ENCODE measurements around the gene MRNIP.

MRNIP gene

GRCh38 chr5:179863449-179864085, 5.0 kb upstream of the MRNIP start:
- TF ChIP-seq ZBTB7A (IDR thresholded peaks at IDR 0.05; ENCODE audit: low read depth) (no peak), EP300 (IDR thresholded peaks at IDR 0.05; ENCODE audit: borderline replicate concordance) (no peak), TAF1 (IDR thresholded peaks at IDR 0.05; ENCODE audit: low read depth) (no peak), YY1 (IDR thresholded peaks at IDR 0.05; ENCODE audit: low read depth) (no peak)

DNA sequence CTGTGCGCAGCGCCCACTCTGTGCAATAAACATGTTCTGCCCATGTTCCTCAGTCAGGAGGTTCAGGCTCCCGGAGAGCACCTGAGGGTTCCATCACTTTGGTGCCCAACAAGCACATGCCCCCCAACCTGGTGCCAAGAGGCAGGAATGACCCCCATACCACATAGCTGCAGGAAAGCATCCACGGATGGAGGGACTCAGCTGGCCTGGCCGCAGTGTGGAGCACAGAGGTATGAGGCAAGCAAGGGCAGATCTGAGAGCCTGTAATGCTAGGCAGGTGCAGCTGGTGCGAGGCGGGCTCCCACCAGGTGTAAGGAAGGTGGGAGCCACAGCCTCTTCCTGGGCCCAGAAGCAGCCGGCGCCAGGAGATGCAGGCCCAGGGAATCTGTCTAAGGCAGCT, 4.3 kb upstream of the MRNIP start:
- TF ChIP-seq TEAD4 (IDR thresholded peaks at IDR 0.05) (no peak), YY1 (IDR thresholded peaks at IDR 0.05; ENCODE audit: low read depth) (no peak), EP300 (IDR thresholded peaks at IDR 0.05; ENCODE audit: borderline replicate concordance) (no peak), ZBTB7A (IDR thresholded peaks at IDR 0.05; ENCODE audit: low read depth) (no peak), CREB1 (IDR thresholded peaks at IDR 0.05; ENCODE audit: low read depth) (no peak), TAF1 (IDR thresholded peaks at IDR 0.05; ENCODE audit: low read depth) (no peak), FOXM1 (IDR thresholded peaks at IDR 0.05; ENCODE audit: borderline replicate concordance, low read depth) (no peak), USF1 (IDR thresholded peaks at IDR 0.05) (no peak), NFIC (IDR thresholded peaks at IDR 0.05) (no peak), EGR1 (IDR thresholded peaks at IDR 0.05) (no peak), CEBPB (IDR thresholded peaks at IDR 0.05) (no peak), TCF12 (IDR thresholded peaks at IDR 0.05; ENCODE audit: low read depth) (no peak), RAD21 (IDR thresholded peaks at IDR 0.05; ENCODE audit: low read depth) (no peak)
- TF ChIP-seq, protein P1, sequence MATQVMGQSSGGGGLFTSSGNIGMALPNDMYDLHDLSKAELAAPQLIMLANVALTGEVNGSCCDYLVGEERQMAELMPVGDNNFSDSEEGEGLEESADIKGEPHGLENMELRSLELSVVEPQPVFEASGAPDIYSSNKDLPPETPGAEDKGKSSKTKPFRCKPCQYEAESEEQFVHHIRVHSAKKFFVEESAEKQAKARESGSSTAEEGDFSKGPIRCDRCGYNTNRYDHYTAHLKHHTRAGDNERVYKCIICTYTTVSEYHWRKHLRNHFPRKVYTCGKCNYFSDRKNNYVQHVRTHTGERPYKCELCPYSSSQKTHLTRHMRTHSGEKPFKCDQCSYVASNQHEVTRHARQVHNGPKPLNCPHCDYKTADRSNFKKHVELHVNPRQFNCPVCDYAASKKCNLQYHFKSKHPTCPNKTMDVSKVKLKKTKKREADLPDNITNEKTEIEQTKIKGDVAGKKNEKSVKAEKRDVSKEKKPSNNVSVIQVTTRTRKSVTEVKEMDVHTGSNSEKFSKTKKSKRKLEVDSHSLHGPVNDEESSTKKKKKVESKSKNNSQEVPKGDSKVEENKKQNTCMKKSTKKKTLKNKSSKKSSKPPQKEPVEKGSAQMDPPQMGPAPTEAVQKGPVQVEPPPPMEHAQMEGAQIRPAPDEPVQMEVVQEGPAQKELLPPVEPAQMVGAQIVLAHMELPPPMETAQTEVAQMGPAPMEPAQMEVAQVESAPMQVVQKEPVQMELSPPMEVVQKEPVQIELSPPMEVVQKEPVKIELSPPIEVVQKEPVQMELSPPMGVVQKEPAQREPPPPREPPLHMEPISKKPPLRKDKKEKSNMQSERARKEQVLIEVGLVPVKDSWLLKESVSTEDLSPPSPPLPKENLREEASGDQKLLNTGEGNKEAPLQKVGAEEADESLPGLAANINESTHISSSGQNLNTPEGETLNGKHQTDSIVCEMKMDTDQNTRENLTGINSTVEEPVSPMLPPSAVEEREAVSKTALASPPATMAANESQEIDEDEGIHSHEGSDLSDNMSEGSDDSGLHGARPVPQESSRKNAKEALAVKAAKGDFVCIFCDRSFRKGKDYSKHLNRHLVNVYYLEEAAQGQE (IDR thresholded peaks at IDR 0.05; ENCODE audit: low read depth) = no peak
- TF ChIP-seq, protein P2, sequence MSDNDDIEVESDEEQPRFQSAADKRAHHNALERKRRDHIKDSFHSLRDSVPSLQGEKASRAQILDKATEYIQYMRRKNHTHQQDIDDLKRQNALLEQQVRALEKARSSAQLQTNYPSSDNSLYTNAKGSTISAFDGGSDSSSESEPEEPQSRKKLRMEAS (IDR thresholded peaks at IDR 0.05) = no peak

DNA sequence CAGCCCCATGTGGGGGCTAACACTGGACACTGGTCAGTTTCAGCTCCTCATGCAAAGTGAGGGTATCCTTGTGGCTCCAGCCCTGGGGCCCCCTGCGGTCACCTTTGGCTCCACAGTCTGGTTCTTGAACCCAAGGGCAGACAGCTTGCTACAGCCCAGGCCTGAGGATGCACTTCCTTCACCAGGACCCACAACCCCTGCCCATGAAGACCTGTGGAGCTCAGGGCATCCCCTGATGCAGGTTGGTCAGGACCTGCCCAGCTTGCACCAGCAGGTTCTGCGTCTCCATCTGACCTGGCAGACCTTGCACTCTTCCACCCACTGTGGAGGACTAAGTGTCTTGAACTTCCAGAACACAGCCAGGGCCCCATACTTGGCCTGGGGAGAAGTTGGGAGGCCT, 3.7 kb upstream of the MRNIP start:
- no peak for TF ChIP-seq YY1 (IDR thresholded peaks at IDR 0.05; ENCODE audit: low read depth)
- no peak for TF ChIP-seq EGR1 (IDR thresholded peaks at IDR 0.05)
- TF ChIP-seq TCF12 (IDR thresholded peaks at IDR 0.05; ENCODE audit: low read depth) = no peak
- no peak for TF ChIP-seq FOXM1 (IDR thresholded peaks at IDR 0.05; ENCODE audit: borderline replicate concordance, low read depth)
- TF ChIP-seq, protein P2 (IDR thresholded peaks at IDR 0.05) = no peak
- no peak for TF ChIP-seq RAD21 (IDR thresholded peaks at IDR 0.05; ENCODE audit: low read depth)
- TF ChIP-seq, protein P1 (IDR thresholded peaks at IDR 0.05; ENCODE audit: low read depth) = no peak
- TF ChIP-seq NFIC (IDR thresholded peaks at IDR 0.05) = no peak
- no peak for TF ChIP-seq CEBPB (IDR thresholded peaks at IDR 0.05)
- TF ChIP-seq ZBTB7A (IDR thresholded peaks at IDR 0.05; ENCODE audit: low read depth) = no peak
- TF ChIP-seq USF1 (IDR thresholded peaks at IDR 0.05) = no peak
- no peak for TF ChIP-seq TEAD4 (IDR thresholded peaks at IDR 0.05)
- TF ChIP-seq TAF1 (IDR thresholded peaks at IDR 0.05; ENCODE audit: low read depth) = no peak
- no peak for TF ChIP-seq CREB1 (IDR thresholded peaks at IDR 0.05; ENCODE audit: low read depth)
- TF ChIP-seq EP300 (IDR thresholded peaks at IDR 0.05; ENCODE audit: borderline replicate concordance) = no peak

DNA sequence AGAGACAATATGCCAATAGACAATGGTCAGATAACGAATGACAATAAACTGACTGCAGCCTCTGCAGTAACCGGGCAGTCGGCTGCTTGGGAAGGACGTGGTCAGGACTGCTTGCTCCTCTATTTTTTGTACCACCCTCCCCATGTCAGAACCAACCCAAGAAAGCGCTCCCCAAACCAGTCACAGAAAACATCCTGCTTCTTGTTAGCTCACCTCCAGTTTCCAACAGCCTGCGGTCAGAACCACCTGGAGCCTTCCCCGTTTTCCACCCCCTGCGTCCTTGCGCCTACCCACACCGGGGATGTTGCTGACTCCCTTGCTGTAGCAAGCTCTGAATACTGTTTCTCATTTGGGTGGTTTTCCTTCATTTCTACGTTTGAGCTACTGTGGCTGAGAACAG, 1.7 kb upstream of the MRNIP start:
- TF ChIP-seq EP300 (IDR thresholded peaks at IDR 0.05; ENCODE audit: borderline replicate concordance) = no peak
- no peak for TF ChIP-seq USF1 (IDR thresholded peaks at IDR 0.05)
- no peak for TF ChIP-seq FOXM1 (IDR thresholded peaks at IDR 0.05; ENCODE audit: borderline replicate concordance, low read depth)
- no peak for TF ChIP-seq CREB1 (IDR thresholded peaks at IDR 0.05; ENCODE audit: low read depth)
- TF ChIP-seq EGR1 (IDR thresholded peaks at IDR 0.05) = no peak
- TF ChIP-seq TEAD4 (IDR thresholded peaks at IDR 0.05) = no peak
- TF ChIP-seq, protein P1 (IDR thresholded peaks at IDR 0.05; ENCODE audit: low read depth) = no peak
- TF ChIP-seq TAF1 (IDR thresholded peaks at IDR 0.05; ENCODE audit: low read depth) = no peak
- no peak for TF ChIP-seq RAD21 (IDR thresholded peaks at IDR 0.05; ENCODE audit: low read depth)
- no peak for TF ChIP-seq TCF12 (IDR thresholded peaks at IDR 0.05; ENCODE audit: low read depth)
